Keratinocyte (primary cell): ENCODE measurements around the gene PKHD1. TPM values are rescaled to one million over a fixed set of nuclear protein-coding genes. Genes with fewer than 3 reads are reported as not detected.

Experiments used
- DNase-seq: peaks from one replicate; pipeline ENCODE4 v3.0.0-alpha.2; 2011; ENCODE audit warnings: low read depth, missing footprints, low spot score
- FAIRE-seq: peaks from 2 replicates; lab custom pipeline; 2011; peaks lifted over from hg19 to GRCh38; lab: Jason Lieb, UNC
- H2AFZ ChIP-seq: 2 replicates; pipeline ENCODE4 v1.6.0; 2012; ENCODE audit warnings: low read length, control low read depth, inconsistent platforms; ENCODE audit not compliant: control insufficient read depth
- H3K27ac ChIP-seq: 2 replicates; pipeline ENCODE4 v1.5.1; 2011; ENCODE audit warnings: low read length; ENCODE audit not compliant: control insufficient read depth, insufficient read depth
- H3K27me3 ChIP-seq: 3 replicates; pipeline ENCODE4 v1.6.0; 2011; ENCODE audit warnings: low read length; ENCODE audit not compliant: control insufficient read depth, insufficient read depth; ENCODE audit errors: extremely low read depth
- H3K36me3 ChIP-seq, 2 experiments: 2 replicates in 1 of 2; 3 replicates in 1 of 2; pipeline ENCODE4 v1.5.1; 2011; ENCODE audit warnings: low read length in 2 of 2, mild to moderate bottlenecking in 1 of 2; ENCODE audit not compliant: control insufficient read depth in 2 of 2, insufficient read depth in 2 of 2; ENCODE audit errors: extremely low read depth in 1 of 2
- H3K4me1 ChIP-seq: 3 replicates; pipeline ENCODE4 v1.5.1; 2011; ENCODE audit warnings: low read length; ENCODE audit not compliant: control insufficient read depth, insufficient read depth; ENCODE audit errors: extremely low read depth
- H3K4me2 ChIP-seq: 3 replicates; pipeline ENCODE4 v1.6.0; 2011; ENCODE audit warnings: low read depth, low read length; ENCODE audit not compliant: control insufficient read depth, insufficient read depth; ENCODE audit errors: extremely low read depth
- H3K4me3 ChIP-seq, 3 experiments: fragments of 200-600 bp in 1 of 3; sonication (generic) in 1 of 3; 2 replicates in 2 of 3; 3 replicates in 1 of 3; pipeline ENCODE4 v1.5.1; 2011 to 2016; ENCODE audit warnings: low read length in 3 of 3, mild to moderate bottlenecking in 3 of 3, control low read depth in 2 of 3, inconsistent platforms in 1 of 3, low read depth in 1 of 3, mixed read lengths in 1 of 3, mixed run types in 1 of 3, moderate library complexity in 1 of 3; ENCODE audit not compliant: control insufficient read depth in 2 of 3, insufficient read depth in 2 of 3; ENCODE audit errors: extremely low read depth in 1 of 3
- H3K79me2 ChIP-seq: 2 replicates; pipeline ENCODE4 v1.6.0; 2012; ENCODE audit warnings: low read length; ENCODE audit not compliant: control insufficient read depth, insufficient read depth
- H3K9ac ChIP-seq: 3 replicates; pipeline ENCODE4 v1.6.0; 2011; ENCODE audit warnings: low read length; ENCODE audit not compliant: control insufficient read depth, insufficient read depth; ENCODE audit errors: extremely low read depth
- H3K9me1 ChIP-seq: 3 replicates; pipeline ENCODE4 v1.6.0; 2011; ENCODE audit warnings: low read length; ENCODE audit not compliant: control insufficient read depth, insufficient read depth; ENCODE audit errors: extremely low read depth
- H3K9me3 ChIP-seq: 2 replicates; pipeline ENCODE4 v1.5.1; 2012; ENCODE audit warnings: low read depth, low read length; ENCODE audit not compliant: control insufficient read depth
- H4K20me1 ChIP-seq: 3 replicates; pipeline ENCODE4 v1.6.0; 2011; ENCODE audit warnings: low read length; ENCODE audit not compliant: control insufficient read depth, insufficient read depth; ENCODE audit errors: extremely low read depth
- CTCF ChIP-seq, 3 experiments: IDR thresholded peaks in 1 of 3; conservative IDR thresholded peaks in 1 of 3; optimal IDR thresholded peaks in 1 of 3; 2 replicates in 2 of 3; 3 replicates in 1 of 3; pipeline versions ENCODE3 to v1.5.1; 2011; ENCODE audit warnings: low read length in 3 of 3, mild to moderate bottlenecking in 3 of 3, moderate library complexity in 2 of 3, control low read depth in 1 of 3, inconsistent platforms in 1 of 3; ENCODE audit not compliant: insufficient read depth in 2 of 3; ENCODE audit errors: extremely low read depth in 1 of 3
- EZH2 ChIP-seq: IDR thresholded peaks from one replicate; pipeline ENCODE4 v1.6.1; 2012; ENCODE audit warnings: inconsistent platforms, mild to moderate bottlenecking, low read length, moderate library complexity
- dilution Hi-C: fragments of 300-500 bp; cut with MboI; formaldehyde crosslinking; loops from one replicate; pipeline ENCODE4 v1.7.0; 2020; ENCODE audit warnings: low sequenced_read_pairs; ENCODE audit not compliant: extremely low pct_ligation_motif_present
- polyA plus RNA-seq, 5 experiments: library from polyadenylated mRNA; depleted of rRNA in 3 of 5; stranded (reverse) in 3 of 5; stranded (forward) in 1 of 5; unstranded in 1 of 5; fragments of >200 nt; gene quantifications; 1 replicate in 1 of 5; 2 replicates in 3 of 5; 3 replicates in 1 of 5; pipeline versions ENCODE4 v1.2.1 to v1.2.3, GENCODE V29; 2011 to 2012; ENCODE audit warnings: missing spikeins in 2 of 5, low read depth in 1 of 5, low replicate concordance in 1 of 5

The PKHD1 gene
- polyA plus RNA-seq, 1 donor (not counting 4 experiments of a cell fraction or from before 2014, with no cell fraction given): under 0.01 TPM

- Histone ChIP-seq H3K36me3 (no peaks in the 10 kb centered on the region), H2AFZ (no peak overlapping the region), H3K9ac (no peak overlapping the region), H3K4me1 (no peaks in the 10 kb centered on the region), H3K27me3 (no peaks in the 10 kb centered on the region), H3K4me3 (no peak overlapping the region), H3K9me3 (no peaks in the 10 kb centered on the region), H3K27ac (no peak overlapping the region), H3K9me1 (no peaks in the 10 kb centered on the region), H3K4me2 (no peak overlapping the region), H4K20me1 (no peaks in the 10 kb centered on the region), H3K79me2 (no peaks in the 10 kb centered on the region)
- DNase-seq (no peak), FAIRE-seq (no peak)
- TF ChIP-seq EZH2 (no peak), CTCF (optimal IDR thresholded peaks at IDR 0.05 in 1 of 3, IDR thresholded peaks at IDR 0.05 in 1 of 3, conservative IDR thresholded peaks at IDR 0.05 in 1 of 3; ENCODE audit: extremely low read depth in 1 of 3, insufficient read depth in 2 of 3, low read length in 3 of 3) (no peak)
- dilution Hi-C loops: no loop called here
Measured at GRCh38 chr6:52000064-52000463, 87.3 kb downstream of the PKHD1 start.

GRCh38 chr6:51996296-51996947 is 91.0 kb downstream of the PKHD1 start:
- no peaks in the 10 kb centered on the region for H3K27me3 ChIP-seq
- H3K9me1 ChIP-seq: no peaks in the 10 kb centered on the region
- FAIRE-seq (no peak), DNase-seq (no peak)
- H3K27ac ChIP-seq: no peak overlapping the region
- no peak overlapping the region for H2AFZ ChIP-seq
- H3K79me2 ChIP-seq: no peaks in the 10 kb centered on the region
- no peak overlapping the region for H3K4me3 ChIP-seq
- no peak overlapping the region for H3K4me2 ChIP-seq
- H3K36me3 ChIP-seq: no peaks in the 10 kb centered on the region
- H3K4me1 ChIP-seq: no peaks in the 10 kb centered on the region
- H4K20me1 ChIP-seq: no peaks in the 10 kb centered on the region
- no peaks in the 10 kb centered on the region for H3K9me3 ChIP-seq
- TF ChIP-seq CTCF (optimal IDR thresholded peaks at IDR 0.05 in 1 of 3, IDR thresholded peaks at IDR 0.05 in 1 of 3, conservative IDR thresholded peaks at IDR 0.05 in 1 of 3; ENCODE audit: extremely low read depth in 1 of 3, insufficient read depth in 2 of 3, low read length in 3 of 3): no peak
- no peak for TF ChIP-seq EZH2
- H3K9ac ChIP-seq: no peak overlapping the region
- dilution Hi-C loops: no loop called here
